Measurements from ENCODE around the gene DDA1. TPM values are rescaled to one million over a fixed set of nuclear protein-coding genes. Genes with fewer than 3 reads are reported as not detected.

The DDA1 gene
- total and polyA plus RNA-seq, 9 of the 15 experiments (the other 6 are each of a cell fraction or from before 2014, with no cell fraction given), result 1.4 to 83.8 (median 33.8) TPM

DNA sequence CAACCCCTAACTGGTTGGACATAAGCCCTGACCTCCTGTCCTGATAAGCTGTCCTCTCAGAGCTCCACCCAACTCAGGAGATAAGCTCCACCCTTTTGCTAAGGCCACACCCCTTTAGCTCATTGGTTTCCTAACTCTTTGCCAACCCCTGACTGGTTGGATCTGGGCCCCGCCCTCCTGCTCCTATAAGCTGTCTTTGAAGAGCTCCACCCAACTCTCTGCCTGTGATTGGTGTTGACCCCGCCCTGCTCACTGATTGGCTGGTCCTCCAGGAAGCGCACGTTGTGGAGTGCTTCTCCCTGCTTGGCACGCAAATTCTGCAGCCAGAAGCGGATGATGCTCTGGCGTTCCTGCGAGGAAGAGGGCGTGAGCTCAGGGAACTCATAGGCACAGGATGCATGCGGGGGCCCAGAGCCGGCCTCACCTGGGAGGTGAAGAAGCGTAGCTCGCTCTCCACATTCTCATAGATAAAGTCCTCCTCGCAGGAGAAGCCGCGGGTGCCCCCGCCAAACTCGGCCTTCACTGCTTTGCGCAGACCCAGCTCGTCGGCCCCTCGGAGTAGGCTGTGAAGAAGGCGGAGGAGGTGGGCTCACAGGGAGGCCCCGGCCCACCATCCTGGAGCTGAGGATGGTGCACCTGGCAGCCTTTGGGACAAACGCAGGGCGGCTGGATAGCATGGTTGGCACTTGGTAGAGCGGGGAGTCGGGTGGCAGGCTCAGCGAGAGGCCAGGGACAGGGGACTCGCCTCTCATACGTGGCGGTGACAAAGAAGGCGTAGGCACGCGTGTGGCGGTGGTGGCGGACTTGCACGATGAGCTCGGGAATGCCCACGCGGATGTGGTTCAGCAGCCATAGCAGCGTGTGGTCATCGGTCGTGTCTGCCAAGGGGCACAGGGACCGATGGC is 23.6 kb downstream of the DDA1 start (continued):
- no peak for TF ChIP-seq ARHGAP35 (IDR thresholded peaks at IDR 0.05; ENCODE audit: partially characterized antibody)
- TF ChIP-seq, protein P1, sequence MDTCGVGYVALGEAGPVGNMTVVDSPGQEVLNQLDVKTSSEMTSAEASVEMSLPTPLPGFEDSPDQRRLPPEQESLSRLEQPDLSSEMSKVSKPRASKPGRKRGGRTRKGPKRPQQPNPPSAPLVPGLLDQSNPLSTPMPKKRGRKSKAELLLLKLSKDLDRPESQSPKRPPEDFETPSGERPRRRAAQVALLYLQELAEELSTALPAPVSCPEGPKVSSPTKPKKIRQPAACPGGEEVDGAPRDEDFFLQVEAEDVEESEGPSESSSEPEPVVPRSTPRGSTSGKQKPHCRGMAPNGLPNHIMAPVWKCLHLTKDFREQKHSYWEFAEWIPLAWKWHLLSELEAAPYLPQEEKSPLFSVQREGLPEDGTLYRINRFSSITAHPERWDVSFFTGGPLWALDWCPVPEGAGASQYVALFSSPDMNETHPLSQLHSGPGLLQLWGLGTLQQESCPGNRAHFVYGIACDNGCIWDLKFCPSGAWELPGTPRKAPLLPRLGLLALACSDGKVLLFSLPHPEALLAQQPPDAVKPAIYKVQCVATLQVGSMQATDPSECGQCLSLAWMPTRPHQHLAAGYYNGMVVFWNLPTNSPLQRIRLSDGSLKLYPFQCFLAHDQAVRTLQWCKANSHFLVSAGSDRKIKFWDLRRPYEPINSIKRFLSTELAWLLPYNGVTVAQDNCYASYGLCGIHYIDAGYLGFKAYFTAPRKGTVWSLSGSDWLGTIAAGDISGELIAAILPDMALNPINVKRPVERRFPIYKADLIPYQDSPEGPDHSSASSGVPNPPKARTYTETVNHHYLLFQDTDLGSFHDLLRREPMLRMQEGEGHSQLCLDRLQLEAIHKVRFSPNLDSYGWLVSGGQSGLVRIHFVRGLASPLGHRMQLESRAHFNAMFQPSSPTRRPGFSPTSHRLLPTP (IDR thresholded peaks at IDR 0.05; ENCODE audit: borderline replicate concordance, extremely low read depth, insufficient read length), result no peak
- no peak for TF ChIP-seq ZNF696 (CRISPR knock-in tag; conservative IDR thresholded peaks at IDR 0.05)
- no peak; the same call in 1 of the 2 replicates for TF ChIP-seq L3MBTL2 (IDR thresholded peaks at IDR 0.05)
- no peak for TF ChIP-seq YBX1 (IDR thresholded peaks at IDR 0.05)
- no peak for TF ChIP-seq POLR2AphosphoS5 (IDR thresholded peaks at IDR 0.05; ENCODE audit: control insufficient read depth, insufficient read depth, low read depth, low read length)
- no peak for TF ChIP-seq RFX5 (IDR thresholded peaks at IDR 0.05; ENCODE audit: low read depth, low read length)
- peak; percentile 95 for TF ChIP-seq MBD2 (IDR thresholded peaks at IDR 0.05; ENCODE audit: borderline replicate concordance, low read depth)
- TF ChIP-seq HNRNPL (IDR thresholded peaks at IDR 0.05; ENCODE audit: low read depth, low read length), result peak; percentile 71; the same call in 1 of the 2 replicates
- TF ChIP-seq, protein P2, sequence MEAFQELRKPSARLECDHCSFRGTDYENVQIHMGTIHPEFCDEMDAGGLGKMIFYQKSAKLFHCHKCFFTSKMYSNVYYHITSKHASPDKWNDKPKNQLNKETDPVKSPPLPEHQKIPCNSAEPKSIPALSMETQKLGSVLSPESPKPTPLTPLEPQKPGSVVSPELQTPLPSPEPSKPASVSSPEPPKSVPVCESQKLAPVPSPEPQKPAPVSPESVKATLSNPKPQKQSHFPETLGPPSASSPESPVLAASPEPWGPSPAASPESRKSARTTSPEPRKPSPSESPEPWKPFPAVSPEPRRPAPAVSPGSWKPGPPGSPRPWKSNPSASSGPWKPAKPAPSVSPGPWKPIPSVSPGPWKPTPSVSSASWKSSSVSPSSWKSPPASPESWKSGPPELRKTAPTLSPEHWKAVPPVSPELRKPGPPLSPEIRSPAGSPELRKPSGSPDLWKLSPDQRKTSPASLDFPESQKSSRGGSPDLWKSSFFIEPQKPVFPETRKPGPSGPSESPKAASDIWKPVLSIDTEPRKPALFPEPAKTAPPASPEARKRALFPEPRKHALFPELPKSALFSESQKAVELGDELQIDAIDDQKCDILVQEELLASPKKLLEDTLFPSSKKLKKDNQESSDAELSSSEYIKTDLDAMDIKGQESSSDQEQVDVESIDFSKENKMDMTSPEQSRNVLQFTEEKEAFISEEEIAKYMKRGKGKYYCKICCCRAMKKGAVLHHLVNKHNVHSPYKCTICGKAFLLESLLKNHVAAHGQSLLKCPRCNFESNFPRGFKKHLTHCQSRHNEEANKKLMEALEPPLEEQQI (IDR thresholded peaks at IDR 0.05), result no peak
- no peak for TF ChIP-seq ZNF354B (CRISPR knock-in tag; IDR thresholded peaks at IDR 0.05)
- no peak for TF ChIP-seq FOXA1 (IDR thresholded peaks at IDR 0.05; ENCODE audit: borderline replicate concordance)
- TF ChIP-seq SRSF7 (optimal IDR thresholded peaks at IDR 0.05; ENCODE audit: low read depth, low read length), result no peak
- no peak for TF ChIP-seq SRSF1 (IDR thresholded peaks at IDR 0.05; ENCODE audit: low read depth, low read length)
- TF ChIP-seq MAFG (tag; conservative IDR thresholded peaks at IDR 0.05), result no peak
- TF ChIP-seq, protein P3, sequence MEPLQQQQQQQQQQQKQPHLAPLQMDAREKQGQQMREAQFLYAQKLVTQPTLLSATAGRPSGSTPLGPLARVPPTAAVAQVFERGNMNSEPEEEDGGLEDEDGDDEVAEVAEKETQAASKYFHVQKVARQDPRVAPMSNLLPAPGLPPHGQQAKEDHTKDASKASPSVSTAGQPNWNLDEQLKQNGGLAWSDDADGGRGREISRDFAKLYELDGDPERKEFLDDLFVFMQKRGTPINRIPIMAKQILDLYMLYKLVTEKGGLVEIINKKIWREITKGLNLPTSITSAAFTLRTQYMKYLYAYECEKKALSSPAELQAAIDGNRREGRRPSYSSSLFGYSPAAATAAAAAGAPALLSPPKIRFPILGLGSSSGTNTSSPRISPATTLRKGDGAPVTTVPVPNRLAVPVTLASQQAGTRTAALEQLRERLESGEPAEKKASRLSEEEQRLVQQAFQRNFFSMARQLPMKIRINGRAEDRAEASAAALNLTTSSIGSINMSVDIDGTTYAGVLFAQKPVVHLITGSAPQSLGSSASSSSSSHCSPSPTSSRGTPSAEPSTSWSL (CRISPR knock-in tag; IDR thresholded peaks at IDR 0.05; ENCODE audit: borderline replicate concordance), result 0 out of 2 replicates have a peak, but pooled peaks have one; percentile 33
- no peak for TF ChIP-seq SAFB (IDR thresholded peaks at IDR 0.05; ENCODE audit: borderline replicate concordance, low read depth, low read length)
- no peak for TF ChIP-seq SREBF1 (IDR thresholded peaks at IDR 0.05; ENCODE audit: borderline replicate concordance, low read depth, low read length)
- no peak for TF ChIP-seq GTF2A2 (tag; IDR thresholded peaks at IDR 0.05)

Measured in K562 (cell line).